Cardiac muscle cell (in vitro differentiated cells and primary cell): ENCODE data around the gene YPEL1. TPM values are rescaled to one million over a fixed set of nuclear protein-coding genes. Genes with fewer than 3 reads are reported as not detected.

Source experiments
- DNase-seq, 2 donors: peaks; one replicate each; pipeline versions ENCODE4 v3.0.0 to v3.0.0-alpha.2; 2010 to 2017; ENCODE audit warnings: low read depth in 1 of 2, low spot score in 1 of 2
- H3K27ac ChIP-seq: fragments of 200-600 bp; sonication (generic); 2 replicates; pipeline ENCODE4 v1.5.1; 2016
- H3K27me3 ChIP-seq: fragments of 200-600 bp; sonication (generic); 2 replicates; pipeline ENCODE4 v1.6.0; 2016; ENCODE audit warnings: control low read depth
- H3K36me3 ChIP-seq: fragments of 200-600 bp; sonication (generic); 2 replicates; pipeline ENCODE4 v1.5.1; 2016; ENCODE audit warnings: control low read depth
- H3K4me1 ChIP-seq: fragments of 200-600 bp; sonication (generic); 2 replicates; pipeline ENCODE4 v1.8.1; 2017; ENCODE audit warnings: low read depth, mild to moderate bottlenecking, mixed run types
- H3K4me3 ChIP-seq: fragments of 200-600 bp; sonication (generic); 2 replicates; pipeline ENCODE4 v1.5.1; 2016; ENCODE audit warnings: mild to moderate bottlenecking
- H3K9me3 ChIP-seq: fragments of 200-600 bp; sonication (generic); 2 replicates; pipeline ENCODE4 v1.5.1; 2017; ENCODE audit warnings: low read depth, mild to moderate bottlenecking, control low read depth
- CTCF ChIP-seq: IDR thresholded peaks from 2 replicates; pipeline ENCODE4 v1.5.1; 2012; ENCODE audit warnings: low read depth, mild to moderate bottlenecking, low read length
- polyA plus RNA-seq: library from polyadenylated mRNA; unstranded; fragments of >200 nt; fragmentation: Nextera tagmentation; extraction: Ambion mirVana; gene quantifications from 2 replicates; pipeline ENCODE4 v1.2.1, GENCODE V29; 2016
- total RNA-seq: library from RNA; depleted of rRNA; stranded (reverse); fragments of >200 nt; gene quantifications from 2 replicates; pipeline ENCODE4 v1.2.3, GENCODE V29; 2016

Gene YPEL1
- total and polyA plus RNA-seq, 2 experiments from 2014 or later = 20.4 to 22.4 TPM

GRCh38 chr22:21650823-21651520, 84.6 kb downstream of the YPEL1 start:
- no peak for TF ChIP-seq CTCF
- H3K27ac ChIP-seq = no peak overlapping the region
- DNase-seq = no peak
- no peaks in the 10 kb centered on the region for H3K36me3 ChIP-seq
- no peaks in the 10 kb centered on the region for H3K9me3 ChIP-seq
- H3K4me1 ChIP-seq = peaks cover 13% of the 10 kb centered on the region
- no peaks in the 10 kb centered on the region for H3K27me3 ChIP-seq
- H3K4me3 ChIP-seq = peak overlapping the region; percentile 32

GRCh38 chr22:21650280-21650679, 85.3 kb downstream of the YPEL1 start:
- H3K9me3 ChIP-seq = no peaks in the 10 kb centered on the region
- DNase-seq = no peak
- no peaks in the 10 kb centered on the region for H3K36me3 ChIP-seq
- TF ChIP-seq CTCF = no peak
- H3K4me3 ChIP-seq = no peak overlapping the region
- H3K27ac ChIP-seq = no peak overlapping the region
- no peaks in the 10 kb centered on the region for H3K27me3 ChIP-seq
- peaks cover 13% of the 10 kb centered on the region for H3K4me1 ChIP-seq

Other genes starting within 250 kb of the YPEL1 start
- gene RIMBP3C, start 184.3 kb downstream of the YPEL1 start, total RNA-seq = 1.1 and 3.2 TPM in 2 replicates
- gene RIMBP3C, start 184.3 kb downstream of the YPEL1 start, polyA plus RNA-seq = 0.32 and 0.59 TPM in 2 replicates
- 56.3 and 73.7 TPM in 2 replicates for gene UBE2L3, start 168.1 kb downstream of the YPEL1 start, total RNA-seq
- gene UBE2L3, start 168.1 kb downstream of the YPEL1 start, polyA plus RNA-seq = 108 and 118 TPM in 2 replicates
- 42.0 and 42.5 TPM in 2 replicates for gene YDJC, start 105.8 kb downstream of the YPEL1 start, total RNA-seq
- 31.2 and 31.8 TPM in 2 replicates for gene YDJC, start 105.8 kb downstream of the YPEL1 start, polyA plus RNA-seq
- gene CCDC116, start 103.0 kb downstream of the YPEL1 start, total RNA-seq = 0.57 and 0.70 TPM in 2 replicates
- gene CCDC116, start 103.0 kb downstream of the YPEL1 start, polyA plus RNA-seq = 0.17 and 0.94 TPM in 2 replicates
- 26.8 and 130 TPM in 2 replicates for gene SDF2L1, start 93.5 kb downstream of the YPEL1 start, total RNA-seq
- 28.2 and 127 TPM in 2 replicates for gene SDF2L1, start 93.5 kb downstream of the YPEL1 start, polyA plus RNA-seq
- gene PPIL2, start 69.8 kb downstream of the YPEL1 start, total RNA-seq = 23.3 and 29.2 TPM in 2 replicates
- 23.6 and 26.1 TPM in 2 replicates for gene PPIL2, start 69.8 kb downstream of the YPEL1 start, polyA plus RNA-seq
- 32.7 and 73.2 TPM in 2 replicates for gene MAPK1, start 131.9 kb upstream of the YPEL1 start, total RNA-seq
- 72.1 and 92.5 TPM in 2 replicates for gene MAPK1, start 131.9 kb upstream of the YPEL1 start, polyA plus RNA-seq
- 44.0 and 49.8 TPM in 2 replicates for gene PPM1F, start 217.1 kb upstream of the YPEL1 start, total RNA-seq
- 24.4 and 26.1 TPM in 2 replicates for gene PPM1F, start 217.1 kb upstream of the YPEL1 start, polyA plus RNA-seq
- gene TOP3B, start 247.0 kb upstream of the YPEL1 start, total RNA-seq = 32.1 and 43.6 TPM in 2 replicates
- 30.7 and 36.0 TPM in 2 replicates for gene TOP3B, start 247.0 kb upstream of the YPEL1 start, polyA plus RNA-seq